ENCODE data around the gene TBC1D2B.
"Not testable (repeated sequence)": the region's sequence is repeated elsewhere in the genome, so short reads cannot be mapped to it uniquely, and the experiment has no call there.

TBC1D2B gene

GRCh38 chr15:77970813-77971360, 106.6 kb downstream of the TBC1D2B start:
- DNase-seq = not testable (repeated sequence)
- in situ Hi-C loops (cut with MboI; ENCODE audit: low pct_unique_long_range_greater_than_20kb, low sequenced_read_pairs) = loop anchor here (25.0 kb wide), 1 partner anchor 266 kb away; the partner anchor contains the start of gene ACSBG1

- no peak for DNase-seq
- in situ Hi-C loops (cut with MboI; ENCODE audit: low pct_unique_long_range_greater_than_20kb, low sequenced_read_pairs) = loop anchor here (25.0 kb wide), 1 partner anchor 268 kb away; the partner anchor contains the start of gene ACSBG1
These were observed 108.5 kb downstream of the TBC1D2B start for GRCh38 chr15:77969055-77969454.

- DNase-seq = no peak
- in situ Hi-C loops (cut with MboI; ENCODE audit: low pct_unique_long_range_greater_than_20kb, low sequenced_read_pairs) = loop anchor here (25.0 kb wide), 1 partner anchor 270 kb away; the partner anchor contains the start of gene ACSBG1
These were observed 109.7 kb downstream of the TBC1D2B start for GRCh38 chr15:77967798-77968197.

- DNase-seq = not testable (repeated sequence)
- in situ Hi-C loops (cut with MboI; ENCODE audit: low pct_unique_long_range_greater_than_20kb, low sequenced_read_pairs) = loop anchor here (25.0 kb wide), 1 partner anchor 270 kb away; the partner anchor contains the start of gene ACSBG1
These were observed 110.3 kb downstream of the TBC1D2B start for GRCh38 chr15:77967235-77967615.

GRCh38 chr15:77966540-77967234, 110.8 kb downstream of the TBC1D2B start:
- peak; percentile 69 for DNase-seq
- in situ Hi-C loops (cut with MboI; ENCODE audit: low pct_unique_long_range_greater_than_20kb, low sequenced_read_pairs) = loop anchor here (25.0 kb wide), 1 partner anchor 271 kb away; the partner anchor contains the start of gene ACSBG1

- in situ Hi-C loops (cut with MboI; ENCODE audit: low pct_unique_long_range_greater_than_20kb, low sequenced_read_pairs) = loop anchor here (25.0 kb wide), 1 partner anchor 273 kb away; the partner anchor contains the start of gene ACSBG1
- peak; percentile 70 for DNase-seq
These were observed 113.3 kb downstream of the TBC1D2B start for GRCh38 chr15:77964193-77964592.

GRCh38 chr15:77959432-77959879, 118.1 kb downstream of the TBC1D2B start:
- in situ Hi-C loops (cut with MboI; ENCODE audit: low pct_unique_long_range_greater_than_20kb, low sequenced_read_pairs) = loop anchor here (25.0 kb wide), 1 partner anchor 278 kb away; the partner anchor contains the start of gene ACSBG1
- peak; percentile 94 for DNase-seq

GRCh38 chr15:77958716-77959431, 118.6 kb downstream of the TBC1D2B start:
- DNase-seq = not testable (repeated sequence)
- in situ Hi-C loops (cut with MboI; ENCODE audit: low pct_unique_long_range_greater_than_20kb, low sequenced_read_pairs) = loop anchor here (25.0 kb wide), 1 partner anchor 278 kb away; the partner anchor contains the start of gene ACSBG1

- DNase-seq = not testable (repeated sequence)
- in situ Hi-C loops (cut with MboI; ENCODE audit: low pct_unique_long_range_greater_than_20kb, low sequenced_read_pairs) = loop anchor here (25.0 kb wide), 1 partner anchor 279 kb away; the partner anchor contains the start of gene ACSBG1
These were observed 119.5 kb downstream of the TBC1D2B start for GRCh38 chr15:77958021-77958420.

GRCh38 chr15:77953926-77954325, 123.6 kb downstream of the TBC1D2B start:
- in situ Hi-C loops (cut with MboI; ENCODE audit: low pct_unique_long_range_greater_than_20kb, low sequenced_read_pairs) = loop anchor here (25.0 kb wide), 1 partner anchor 283 kb away; the partner anchor contains the start of gene ACSBG1
- peak; percentile 70 for DNase-seq

GRCh38 chr15:77952928-77953446, 124.5 kb downstream of the TBC1D2B start:
- not testable (repeated sequence) for DNase-seq
- in situ Hi-C loops (cut with MboI; ENCODE audit: low pct_unique_long_range_greater_than_20kb, low sequenced_read_pairs) = loop anchor here (25.0 kb wide), 1 partner anchor 284 kb away; the partner anchor contains the start of gene ACSBG1

GRCh38 chr15:77951105-77951786, 126.3 kb downstream of the TBC1D2B start:
- not testable (repeated sequence) for DNase-seq
- in situ Hi-C loops (cut with MboI; ENCODE audit: low pct_unique_long_range_greater_than_20kb, low sequenced_read_pairs) = loop anchor here (25.0 kb wide), 1 partner anchor 286 kb away; the partner anchor contains the start of gene ACSBG1

- in situ Hi-C loops (cut with MboI; ENCODE audit: low pct_unique_long_range_greater_than_20kb, low sequenced_read_pairs) = loop anchor here (25.0 kb wide), 1 partner anchor 287 kb away; the partner anchor contains the start of gene ACSBG1
- DNase-seq = not testable (repeated sequence)
These were observed 127.0 kb downstream of the TBC1D2B start for GRCh38 chr15:77950470-77950869.

GRCh38 chr15:77945566-77945965, 131.9 kb downstream of the TBC1D2B start:
- no peak for DNase-seq
- in situ Hi-C loops (cut with MboI; ENCODE audit: low pct_unique_long_range_greater_than_20kb, low sequenced_read_pairs) = no loop called here

Data from KBM-7 (cell line).